ENCODE results near the gene DSP. TPM values are rescaled to one million over a fixed set of nuclear protein-coding genes. Genes with fewer than 3 reads are reported as not detected.

DSP gene
- total RNA-seq, 1 experiment from 2014 or later = 227 TPM

GRCh38 chr6:7515363-7515762, 26.1 kb upstream of the DSP start:
- DNase-seq (ENCODE audit: unreplicated experiment) = peak; percentile 36
- H3K9me3 Mint-ChIP-seq (ENCODE audit: unreplicated experiment) = no peaks in the 10 kb centered on the region
- no peak overlapping the region for H3K4me3 Mint-ChIP-seq (ENCODE audit: unreplicated experiment)
- POLR2A ChIA-PET = interaction anchor here (0.6 to 17.5 kb wide), 19 partner anchors 9 to 240 kb away, joined by 3 to 872 read pairs (median 4); partner anchors contain the start of genes CAGE1, DSP, RIOK1 and SNRNP48
- no peaks in the 10 kb centered on the region for H3K36me3 Mint-ChIP-seq (ENCODE audit: insufficient read depth, unreplicated experiment)
- BruUV-seq (replicated peaks) = no TSS peak
- CTCF ChIA-PET = interaction anchor here (0.5 to 1.0 kb wide), 2 partner anchors 22 to 35 kb away, joined by 3 to 6 read pairs; no protein-coding TSS in a partner anchor
- H3K27me3 Mint-ChIP-seq (ENCODE audit: insufficient read depth, unreplicated experiment) = no peaks in the 10 kb centered on the region
- peaks cover 31% of the 10 kb centered on the region for H3K4me1 Mint-ChIP-seq (ENCODE audit: insufficient read depth, unreplicated experiment)
- peak overlapping the region; percentile 29 for H3K27ac Mint-ChIP-seq (ENCODE audit: low read depth, unreplicated experiment)
- TF ChIP-seq CTCF (IDR thresholded peaks at IDR 0.05; ENCODE audit: unreplicated experiment) = no peak
- intact Hi-C loops (cut with micrococcal nuclease) = no loop called here

DNA sequence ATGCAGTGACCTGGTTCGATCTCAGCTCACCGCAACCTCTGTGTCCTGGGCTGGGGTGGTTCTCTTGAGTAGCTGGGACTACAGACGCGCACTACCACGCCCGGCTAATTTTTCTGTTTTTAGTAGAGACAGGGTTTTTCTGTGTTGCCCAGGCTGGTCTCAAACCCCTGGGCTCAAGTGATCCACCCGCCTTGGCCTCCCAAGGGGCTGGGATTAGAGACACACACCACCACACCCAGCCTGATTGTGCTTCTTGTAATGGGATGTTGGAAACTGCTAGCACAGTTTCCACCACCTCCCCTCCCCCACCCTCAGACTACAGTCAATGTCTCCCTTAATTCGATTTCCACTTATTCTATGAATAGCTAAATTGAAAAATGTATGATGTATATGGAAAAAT, 22.6 kb upstream of the DSP start:
- peaks cover 18% of the 10 kb centered on the region for H3K4me1 Mint-ChIP-seq (ENCODE audit: insufficient read depth, unreplicated experiment)
- TF ChIP-seq CTCF (IDR thresholded peaks at IDR 0.05; ENCODE audit: unreplicated experiment) = no peak
- no peak overlapping the region for H3K27ac Mint-ChIP-seq (ENCODE audit: low read depth, unreplicated experiment)
- ChIA-PET POLR2A (interaction anchor here (0.7 to 17.5 kb wide), 5 partner anchors 10 to 71 kb away, joined by 3 to 872 read pairs (median 4); partner anchors contain the start of genes DSP and SNRNP48), CTCF (interaction anchor here (0.6 to 0.7 kb wide), 3 partner anchors 14 to 372 kb away, joined by 3 to 5 read pairs (median 4); no protein-coding TSS in a partner anchor)
- DNase-seq (ENCODE audit: unreplicated experiment) = no peak
- no peaks in the 10 kb centered on the region for H3K9me3 Mint-ChIP-seq (ENCODE audit: unreplicated experiment)
- no peaks in the 10 kb centered on the region for H3K27me3 Mint-ChIP-seq (ENCODE audit: insufficient read depth, unreplicated experiment)
- H3K36me3 Mint-ChIP-seq (ENCODE audit: insufficient read depth, unreplicated experiment) = peaks cover 4% of the 10 kb centered on the region
- intact Hi-C loops (cut with micrococcal nuclease) = no loop called here
- BruUV-seq (replicated peaks) = no TSS peak
- H3K4me3 Mint-ChIP-seq (ENCODE audit: unreplicated experiment) = no peak overlapping the region

GRCh38 chr6:7522873-7523272, 18.6 kb upstream of the DSP start:
- ChIA-PET CTCF (no interaction called here), POLR2A (interaction anchor here (1.4 to 1.5 kb wide), 3 partner anchors 9 to 18 kb away, joined by 3 to 7 read pairs (median 4); partner anchors contain the start of gene DSP)
- no peaks in the 10 kb centered on the region for H3K9me3 Mint-ChIP-seq (ENCODE audit: unreplicated experiment)
- no peak for TF ChIP-seq CTCF (IDR thresholded peaks at IDR 0.05; ENCODE audit: unreplicated experiment)
- peaks cover 7% of the 10 kb centered on the region for H3K4me1 Mint-ChIP-seq (ENCODE audit: insufficient read depth, unreplicated experiment)
- no peak overlapping the region for H3K4me3 Mint-ChIP-seq (ENCODE audit: unreplicated experiment)
- no TSS peak for BruUV-seq (replicated peaks)
- H3K36me3 Mint-ChIP-seq (ENCODE audit: insufficient read depth, unreplicated experiment) = peaks cover 4% of the 10 kb centered on the region
- H3K27ac Mint-ChIP-seq (ENCODE audit: low read depth, unreplicated experiment) = no peak overlapping the region
- intact Hi-C loops (cut with micrococcal nuclease) = no loop called here
- no peaks in the 10 kb centered on the region for H3K27me3 Mint-ChIP-seq (ENCODE audit: insufficient read depth, unreplicated experiment)
- no peak for DNase-seq (ENCODE audit: unreplicated experiment)

DNA sequence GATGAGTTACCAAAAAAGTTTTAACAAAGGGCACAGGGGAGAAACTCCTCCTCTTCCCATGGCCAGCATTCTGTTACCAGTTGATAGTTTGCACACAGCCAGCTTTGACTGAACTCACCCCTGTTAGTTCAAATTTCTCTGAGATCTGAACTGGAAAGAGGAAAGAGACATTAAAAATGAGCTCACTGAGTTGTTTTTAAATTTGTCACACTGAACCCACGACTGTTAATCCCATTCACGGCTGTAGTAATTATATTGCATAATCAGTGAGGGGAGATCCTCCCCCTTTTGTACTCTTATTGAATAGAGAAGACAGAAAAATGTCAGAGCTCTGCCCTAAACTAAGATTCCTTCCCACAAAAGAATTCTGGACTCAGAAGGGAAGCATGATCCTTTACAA, 17.5 kb upstream of the DSP start:
- no peak overlapping the region for H3K4me3 Mint-ChIP-seq (ENCODE audit: unreplicated experiment)
- no peak for TF ChIP-seq CTCF (IDR thresholded peaks at IDR 0.05; ENCODE audit: unreplicated experiment)
- ChIA-PET POLR2A (interaction anchor here (0.6 to 1.5 kb wide), 6 partner anchors 10 to 238 kb away, joined by 3 to 8 read pairs (median 4); partner anchors contain the start of gene DSP), CTCF (interaction anchor here (0.7 to 0.8 kb wide), 3 partner anchors 14 to 780 kb away, joined by 3 to 5 read pairs (median 4); no protein-coding TSS in a partner anchor)
- H3K4me1 Mint-ChIP-seq (ENCODE audit: insufficient read depth, unreplicated experiment) = peaks cover 14% of the 10 kb centered on the region
- H3K9me3 Mint-ChIP-seq (ENCODE audit: unreplicated experiment) = no peaks in the 10 kb centered on the region
- peaks cover 4% of the 10 kb centered on the region for H3K36me3 Mint-ChIP-seq (ENCODE audit: insufficient read depth, unreplicated experiment)
- no peaks in the 10 kb centered on the region for H3K27me3 Mint-ChIP-seq (ENCODE audit: insufficient read depth, unreplicated experiment)
- DNase-seq (ENCODE audit: unreplicated experiment) = no peak
- intact Hi-C loops (cut with micrococcal nuclease) = no loop called here
- no TSS peak for BruUV-seq (replicated peaks)
- H3K27ac Mint-ChIP-seq (ENCODE audit: low read depth, unreplicated experiment) = no peak overlapping the region
